ENCODE data around the gene HERC2. TPM values are rescaled to one million over a fixed set of nuclear protein-coding genes. Genes with fewer than 3 reads are reported as not detected.

Gene HERC2
- total RNA-seq, 6 experiments from 2014 or later = 21.8 to 30.2 (median 27.0) TPM

- Histone ChIP-seq H3K9me3 (no peaks in the 10 kb centered on the region), H3K27me3 (peaks cover 0 to 15% of the 10 kb centered on the region in 2 donors), H3K4me3 (no peak overlapping the region), H3K27ac (no peak overlapping the region), H3K4me1 (peaks cover 0 to 14% (median 0%) of the 10 kb centered on the region in 4 donors), H3K36me3 (no peaks in the 10 kb centered on the region)
- 90% methylated on average over 9 of the region's 9 CpGs for WGBS (ENCODE audit: insufficient coverage, low coverage, low lambda C conversion rate, missing lambda C conversion rate)
- ATAC-seq (no peak), DNase-seq (no peak)
- intact Hi-C loops (cut with DNase I) = no loop called here
- TF ChIP-seq CTCF (IDR thresholded peaks at IDR 0.05) (no peak), POLR2A (IDR thresholded peaks at IDR 0.05) (no peak)
Observed at GRCh38 chr15:28105224-28105791, 216.7 kb downstream of the HERC2 start.

GRCh38 chr15:28104326-28104725, 217.7 kb downstream of the HERC2 start:
- ATAC-seq = no peak
- 98% methylated on average over 5 of the region's 10 CpGs for WGBS (ENCODE audit: insufficient coverage, low coverage, low lambda C conversion rate, missing lambda C conversion rate)

GRCh38 chr15:28103831-28104230, 218.1 kb downstream of the HERC2 start:
- WGBS (ENCODE audit: insufficient coverage, low coverage, low lambda C conversion rate, missing lambda C conversion rate) = 69% methylated on average over 7 of the region's 10 CpGs

More at GRCh38 chr15:28104326-28104725, 217.7 kb downstream of the HERC2 start:
- DNase-seq = no peak
- no peak overlapping the region for H3K4me3 ChIP-seq
- H3K9me3 ChIP-seq = no peaks in the 10 kb centered on the region
- peaks cover 0 to 17% of the 10 kb centered on the region in 2 donors for H3K27me3 ChIP-seq
- peaks cover 0 to 14% (median 0%) of the 10 kb centered on the region in 4 donors for H3K4me1 ChIP-seq
- H3K36me3 ChIP-seq = no peaks in the 10 kb centered on the region
- H3K27ac ChIP-seq = no peak overlapping the region
- intact Hi-C loops (cut with DNase I) = no loop called here
- TF ChIP-seq POLR2A (IDR thresholded peaks at IDR 0.05) (no peak), CTCF (IDR thresholded peaks at IDR 0.05) (no peak)

GRCh38 chr15:28101983-28102441, 220.0 kb downstream of the HERC2 start:
- Histone ChIP-seq H3K27ac (no peak overlapping the region), H3K4me1 (peaks cover 0 to 9% (median 0%) of the 10 kb centered on the region in 4 donors), H3K4me3 (no peak overlapping the region), H3K9me3 (no peaks in the 10 kb centered on the region), H3K27me3 (peaks cover 0 to 23% of the 10 kb centered on the region in 2 donors), H3K36me3 (no peaks in the 10 kb centered on the region)
- 88% methylated on average over 3 of the region's 10 CpGs for WGBS (ENCODE audit: insufficient coverage, low coverage, low lambda C conversion rate, missing lambda C conversion rate)
- intact Hi-C loops (cut with DNase I) = no loop called here
- DNase-seq = no peak
- TF ChIP-seq CTCF (IDR thresholded peaks at IDR 0.05) (no peak), POLR2A (IDR thresholded peaks at IDR 0.05) (no peak)
- ATAC-seq = no peak

More at GRCh38 chr15:28103831-28104230, 218.1 kb downstream of the HERC2 start:
- intact Hi-C loops (cut with DNase I) = no loop called here
- no peak for DNase-seq
- TF ChIP-seq POLR2A (IDR thresholded peaks at IDR 0.05) (no peak), CTCF (IDR thresholded peaks at IDR 0.05) (no peak)
- H3K9me3 ChIP-seq = no peaks in the 10 kb centered on the region
- no peak overlapping the region for H3K27ac ChIP-seq
- no peak overlapping the region for H3K4me3 ChIP-seq
- H3K27me3 ChIP-seq = peaks cover 0 to 22% of the 10 kb centered on the region in 2 donors
- H3K36me3 ChIP-seq = no peaks in the 10 kb centered on the region
- ATAC-seq = no peak
- H3K4me1 ChIP-seq = peaks cover 0 to 14% (median 0%) of the 10 kb centered on the region in 4 donors
